Measurements from ENCODE around the gene STRIP2. TPM values are rescaled to one million over a fixed set of nuclear protein-coding genes. Genes with fewer than 3 reads are reported as not detected.

STRIP2 gene
- total RNA-seq, 4 donors from 2014 or later: 0.37 to 2.2 TPM; not detected in 2

GRCh38 chr7:129394101-129394500, 40.1 kb upstream of the STRIP2 start:
- intact Hi-C loops (cut with DNase I; ENCODE audit: low total_unique reads): no loop called here
- Histone ChIP-seq H3K27me3 (no peaks in the 10 kb centered on the region), H3K27ac (no peak overlapping the region), H3K4me3 (no peak overlapping the region), H3K36me3 (no peaks in the 10 kb centered on the region), H3K9me3 (no peaks in the 10 kb centered on the region), H3K4me1 (no peaks in the 10 kb centered on the region)
- TF ChIP-seq POLR2A (IDR thresholded peaks at IDR 0.05) (no peak), CTCF (IDR thresholded peaks at IDR 0.05) (no peak)
- no peak for DNase-seq

GRCh38 chr7:129394982-129395914, 39.0 kb upstream of the STRIP2 start:
- H3K27me3 ChIP-seq: no peaks in the 10 kb centered on the region
- intact Hi-C loops (cut with DNase I; ENCODE audit: low total_unique reads): no loop called here
- no peak overlapping the region for H3K4me3 ChIP-seq
- H3K36me3 ChIP-seq: no peaks in the 10 kb centered on the region
- H3K9me3 ChIP-seq: no peaks in the 10 kb centered on the region
- no peak overlapping the region for H3K27ac ChIP-seq
- no peak for DNase-seq
- no peak for TF ChIP-seq POLR2A (IDR thresholded peaks at IDR 0.05)
- no peak for TF ChIP-seq CTCF (IDR thresholded peaks at IDR 0.05)
- no peaks in the 10 kb centered on the region for H3K4me1 ChIP-seq

- Histone ChIP-seq H3K9me3 (no peaks in the 10 kb centered on the region), H3K4me3 (no peak overlapping the region), H3K27me3 (no peaks in the 10 kb centered on the region), H3K4me1 (no peaks in the 10 kb centered on the region), H3K27ac (no peak overlapping the region), H3K36me3 (no peaks in the 10 kb centered on the region)
- TF ChIP-seq CTCF (IDR thresholded peaks at IDR 0.05) (no peak), POLR2A (IDR thresholded peaks at IDR 0.05) (no peak)
- DNase-seq: no peak
- intact Hi-C loops (cut with DNase I; ENCODE audit: low total_unique reads): no loop called here
Observed at GRCh38 chr7:129401228-129401966, 32.8 kb upstream of the STRIP2 start.

GRCh38 chr7:129401967-129402860, 32.0 kb upstream of the STRIP2 start:
- TF ChIP-seq POLR2A (IDR thresholded peaks at IDR 0.05) (no peak), CTCF (IDR thresholded peaks at IDR 0.05) (no peak)
- intact Hi-C loops (cut with DNase I; ENCODE audit: low total_unique reads): no loop called here
- no peak for DNase-seq
- Histone ChIP-seq H3K4me1 (no peaks in the 10 kb centered on the region), H3K9me3 (no peaks in the 10 kb centered on the region), H3K4me3 (no peak overlapping the region), H3K36me3 (no peaks in the 10 kb centered on the region), H3K27ac (no peak overlapping the region), H3K27me3 (no peaks in the 10 kb centered on the region)
